GM13976 (cell line): Measurements from ENCODE around the gene ARFGAP3.

Experiments used
- DNase-seq: peaks from one replicate; pipeline ENCODE4 v3.0.0; 2012; ENCODE audit warnings: low spot score
- CTCF ChIP-seq: IDR thresholded peaks from 2 replicates; pipeline ENCODE4 v1.5.1; 2012; ENCODE audit warnings: borderline replicate concordance, mild to moderate bottlenecking; ENCODE audit not compliant: insufficient read depth; ENCODE audit errors: extremely low read depth, missing control alignments, control extremely low read depth
- in situ Hi-C: fragments of 300-500 bp; cut with MboI; formaldehyde crosslinking; loops from one replicate; pipeline ENCODE4 v1.12.0; 2022; ENCODE audit warnings: low sequenced_read_pairs, mixed read lengths, inconsistent platforms; ENCODE audit not compliant: unreplicated experiment

ARFGAP3 gene

GRCh38 chr22:42811459-42811858 is 45.6 kb downstream of the ARFGAP3 start:
- no peak for TF ChIP-seq CTCF
- no peak for DNase-seq
- in situ Hi-C loops = no loop called here

DNA sequence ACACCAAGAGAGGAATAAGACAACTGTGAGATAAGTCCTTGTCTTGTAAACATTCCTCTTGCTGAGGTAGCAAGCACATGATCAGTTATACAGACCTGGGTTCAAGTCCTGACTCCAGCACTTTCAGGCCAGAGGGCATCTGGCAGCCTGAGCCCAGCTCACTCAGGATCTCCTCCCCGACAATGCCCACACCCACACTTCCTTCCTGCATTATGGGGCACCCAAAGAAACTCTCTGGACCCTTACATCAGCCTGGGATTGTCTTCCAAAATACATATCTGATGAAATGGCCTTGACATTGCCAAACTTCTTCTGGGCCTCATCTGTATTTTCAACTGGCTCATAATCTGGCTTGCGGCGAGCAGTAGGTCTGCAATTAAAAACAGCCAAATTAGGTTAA is 48.6 kb downstream of the ARFGAP3 start:
- in situ Hi-C loops = no loop called here
- DNase-seq = no peak
- TF ChIP-seq CTCF = no peak

DNA sequence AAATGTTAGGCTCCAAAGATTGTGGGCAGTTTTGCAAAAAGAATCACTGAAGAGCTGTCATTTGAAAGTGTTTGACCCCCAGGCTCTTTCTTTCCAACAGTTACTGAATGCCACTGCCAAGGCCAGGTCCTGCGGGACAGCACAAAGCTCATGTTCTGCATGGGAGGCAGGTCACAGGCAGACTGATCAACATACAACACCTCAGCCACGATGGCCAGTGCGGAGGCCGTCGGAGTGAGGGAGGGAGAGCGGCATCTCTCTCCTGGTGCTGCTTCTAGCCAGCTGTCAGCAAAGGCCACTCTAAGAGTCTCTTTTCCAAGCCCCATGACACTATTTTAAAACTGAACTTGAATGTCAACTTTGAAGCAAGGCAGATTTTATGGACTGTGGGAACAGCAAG is 49.9 kb downstream of the ARFGAP3 start:
- DNase-seq = no peak
- TF ChIP-seq CTCF = no peak
- in situ Hi-C loops = no loop called here

DNA sequence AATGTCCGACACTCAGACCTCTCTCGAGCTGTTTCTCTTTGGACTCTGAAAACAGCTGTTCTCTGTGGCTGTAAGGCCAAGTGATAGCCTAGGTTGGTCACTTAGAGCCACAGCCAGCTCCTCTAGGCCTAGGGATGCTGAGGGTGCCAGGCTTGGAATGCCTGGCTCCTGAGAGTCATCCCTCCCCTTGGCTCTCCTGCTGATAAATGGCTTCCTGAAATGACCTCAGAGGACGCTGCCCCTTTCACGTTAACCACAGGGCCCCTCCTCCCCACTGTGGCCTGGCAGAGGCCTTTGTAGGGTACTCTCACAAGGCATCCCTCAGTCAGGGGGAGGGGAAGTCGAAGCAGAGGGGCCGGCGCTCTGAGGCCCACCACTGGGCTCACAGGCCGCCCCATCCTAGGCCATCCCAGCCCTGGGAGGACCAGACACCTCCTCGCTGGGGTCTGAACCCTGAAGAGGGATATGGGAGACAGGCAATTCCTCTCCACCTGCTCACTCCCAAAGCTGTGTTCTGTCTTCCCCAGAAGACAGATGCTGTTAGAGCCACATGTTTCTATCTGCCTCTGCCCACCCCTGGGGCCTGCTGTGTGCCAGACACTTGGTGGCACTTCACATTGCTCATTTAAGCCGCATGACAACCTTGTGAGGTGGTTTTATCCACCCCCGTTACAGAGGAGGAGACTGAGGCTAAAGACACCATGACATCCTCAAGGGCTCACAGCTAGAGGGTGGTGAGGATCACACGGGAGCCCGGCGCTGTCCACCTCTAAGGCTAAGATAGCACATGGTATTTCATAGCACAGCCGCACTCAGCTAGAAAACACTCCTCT is 50.9 kb downstream of the ARFGAP3 start:
- in situ Hi-C loops = no loop called here
- no peak for DNase-seq
- no peak for TF ChIP-seq CTCF

DNA sequence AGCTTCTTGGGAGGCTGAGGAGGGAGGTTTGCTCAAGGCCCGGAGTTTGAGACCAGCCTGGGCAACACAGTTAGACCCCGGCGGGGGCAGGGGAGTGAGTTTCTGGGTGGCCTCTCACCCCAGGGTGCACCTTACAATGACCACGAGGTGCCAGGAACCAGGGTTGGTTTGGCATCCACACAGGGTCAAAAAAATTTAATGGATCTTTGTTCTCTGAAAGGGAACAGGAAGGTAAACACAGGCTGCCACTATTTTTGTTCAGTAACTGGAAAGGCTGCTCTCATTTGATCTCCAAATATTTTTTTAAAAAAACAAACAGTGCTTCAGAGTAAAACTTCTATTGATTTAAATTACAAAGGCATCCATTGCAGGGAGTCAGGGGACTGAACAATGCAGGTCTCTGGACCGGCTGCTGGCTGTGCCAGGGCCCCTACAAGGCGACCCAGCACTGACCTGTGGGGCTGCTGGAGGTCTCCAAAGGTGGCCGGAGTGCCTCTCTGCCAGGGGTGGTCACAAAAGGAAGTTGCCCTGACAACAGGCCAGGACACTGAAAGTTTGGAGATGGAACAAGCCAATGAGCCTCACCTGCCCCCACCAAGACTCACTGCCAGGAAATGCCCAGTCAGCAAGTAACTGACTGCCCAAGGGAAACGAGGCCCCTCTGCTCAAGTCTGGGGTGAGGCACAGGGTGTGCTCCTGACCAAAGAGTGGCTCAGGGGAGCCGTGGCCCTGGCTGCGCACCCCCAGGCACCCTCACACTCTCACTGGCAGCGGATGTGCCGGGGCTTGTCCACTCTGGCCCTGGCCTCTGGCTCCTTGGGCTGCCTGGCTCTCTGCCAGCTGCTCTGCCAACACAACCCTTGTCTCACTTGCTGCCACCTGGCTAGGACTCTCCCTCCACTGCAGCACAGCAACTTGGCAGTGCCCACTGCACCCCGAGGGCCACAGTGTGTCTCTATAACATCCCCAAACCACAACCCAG is 51.8 kb downstream of the ARFGAP3 start:
- TF ChIP-seq CTCF = no peak
- in situ Hi-C loops = no loop called here
- DNase-seq = no peak

GRCh38 chr22:42803389-42803788 is 53.7 kb downstream of the ARFGAP3 start:
- no peak for DNase-seq
- no peak for TF ChIP-seq CTCF
- in situ Hi-C loops = no loop called here
